Measurements from ENCODE around the gene MAP4K3.

The MAP4K3 gene

GRCh38 chr2:39466311-39466710 lies 29.2 kb upstream of the MAP4K3 start:
- FAIRE-seq (no peak), DNase-seq (ENCODE audit: insufficient read length, low spot score) (no peak)
- no peak for TF ChIP-seq POLR2A (IDR thresholded peaks at IDR 0.05; ENCODE audit: low read depth, low read length)

- no peak for FAIRE-seq
- no peak for DNase-seq (ENCODE audit: insufficient read length, low spot score)
- TF ChIP-seq POLR2A (IDR thresholded peaks at IDR 0.05; ENCODE audit: low read depth, low read length) = no peak
Measured at GRCh38 chr2:39464864-39465263, 27.8 kb upstream of the MAP4K3 start.

DNA sequence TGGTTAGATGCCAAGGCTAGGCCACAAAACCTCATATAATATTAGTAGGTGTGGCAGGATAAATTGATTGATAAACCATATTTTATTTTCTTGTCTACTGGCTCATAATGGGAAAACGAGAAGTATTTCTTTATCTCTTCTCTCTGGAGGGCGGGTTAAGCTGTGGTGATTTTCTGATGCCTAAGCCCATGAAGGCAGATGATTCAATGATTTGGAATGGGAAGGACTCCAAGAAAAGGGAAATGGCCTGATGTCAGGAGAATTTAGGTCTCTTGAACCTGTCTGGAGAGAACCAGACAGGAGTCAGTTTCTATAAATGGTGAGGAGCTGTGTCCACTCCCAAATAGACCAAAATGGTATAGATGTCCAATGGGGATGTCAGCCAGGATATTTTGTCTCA lies 18.7 kb upstream of the MAP4K3 start:
- no peak for TF ChIP-seq POLR2A (IDR thresholded peaks at IDR 0.05; ENCODE audit: low read depth, low read length)
- FAIRE-seq = peak; percentile 83
- no peak for DNase-seq (ENCODE audit: insufficient read length, low spot score)

GRCh38 chr2:39452396-39452795 lies 15.3 kb upstream of the MAP4K3 start:
- peak; percentile 30 for FAIRE-seq
- no peak for DNase-seq (ENCODE audit: insufficient read length, low spot score)

DNA sequence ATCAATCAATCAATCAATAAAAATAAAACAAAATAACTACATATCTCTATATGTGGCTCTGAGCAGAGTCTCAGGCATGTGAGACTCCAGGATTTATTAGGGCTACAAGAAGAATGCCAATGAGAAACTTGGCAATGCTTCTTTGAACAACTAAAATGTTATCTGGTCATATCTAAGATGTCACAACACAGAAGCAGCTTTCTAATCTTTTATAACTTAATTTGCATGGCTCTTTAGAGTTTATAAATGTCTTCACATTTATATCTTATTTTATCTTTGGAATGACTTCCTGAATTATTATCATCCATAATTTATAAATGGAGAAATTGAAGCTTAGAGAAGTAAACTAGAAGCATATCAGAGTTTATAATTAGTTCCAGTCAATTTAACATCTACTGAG lies 14.9 kb upstream of the MAP4K3 start:
- FAIRE-seq (no peak), DNase-seq (ENCODE audit: insufficient read length, low spot score) (no peak)
- TF ChIP-seq POLR2A (IDR thresholded peaks at IDR 0.05; ENCODE audit: low read depth, low read length) = no peak

More at GRCh38 chr2:39452396-39452795, 15.3 kb upstream of the MAP4K3 start:
- no peak for TF ChIP-seq POLR2A (IDR thresholded peaks at IDR 0.05; ENCODE audit: low read depth, low read length)

- DNase-seq (ENCODE audit: insufficient read length, low spot score) (no peak), FAIRE-seq (no peak)
- TF ChIP-seq POLR2A (IDR thresholded peaks at IDR 0.05; ENCODE audit: low read depth, low read length) = no peak
Measured at GRCh38 chr2:39448169-39448502, 11.1 kb upstream of the MAP4K3 start.

GRCh38 chr2:39447266-39448168 lies 10.4 kb upstream of the MAP4K3 start:
- FAIRE-seq (peak; percentile 60), DNase-seq (ENCODE audit: insufficient read length, low spot score) (no peak)
- TF ChIP-seq POLR2A (IDR thresholded peaks at IDR 0.05; ENCODE audit: low read depth, low read length) = no peak

- TF ChIP-seq POLR2A (IDR thresholded peaks at IDR 0.05; ENCODE audit: low read depth, low read length) = no peak
- no peak for DNase-seq (ENCODE audit: insufficient read length, low spot score)
- FAIRE-seq = no peak
Measured at GRCh38 chr2:39445934-39446333, 8.8 kb upstream of the MAP4K3 start.

- TF ChIP-seq POLR2A (IDR thresholded peaks at IDR 0.05; ENCODE audit: low read depth, low read length) = no peak
- FAIRE-seq = no peak
Measured at GRCh38 chr2:39443009-39443408, 5.9 kb upstream of the MAP4K3 start.

DNA sequence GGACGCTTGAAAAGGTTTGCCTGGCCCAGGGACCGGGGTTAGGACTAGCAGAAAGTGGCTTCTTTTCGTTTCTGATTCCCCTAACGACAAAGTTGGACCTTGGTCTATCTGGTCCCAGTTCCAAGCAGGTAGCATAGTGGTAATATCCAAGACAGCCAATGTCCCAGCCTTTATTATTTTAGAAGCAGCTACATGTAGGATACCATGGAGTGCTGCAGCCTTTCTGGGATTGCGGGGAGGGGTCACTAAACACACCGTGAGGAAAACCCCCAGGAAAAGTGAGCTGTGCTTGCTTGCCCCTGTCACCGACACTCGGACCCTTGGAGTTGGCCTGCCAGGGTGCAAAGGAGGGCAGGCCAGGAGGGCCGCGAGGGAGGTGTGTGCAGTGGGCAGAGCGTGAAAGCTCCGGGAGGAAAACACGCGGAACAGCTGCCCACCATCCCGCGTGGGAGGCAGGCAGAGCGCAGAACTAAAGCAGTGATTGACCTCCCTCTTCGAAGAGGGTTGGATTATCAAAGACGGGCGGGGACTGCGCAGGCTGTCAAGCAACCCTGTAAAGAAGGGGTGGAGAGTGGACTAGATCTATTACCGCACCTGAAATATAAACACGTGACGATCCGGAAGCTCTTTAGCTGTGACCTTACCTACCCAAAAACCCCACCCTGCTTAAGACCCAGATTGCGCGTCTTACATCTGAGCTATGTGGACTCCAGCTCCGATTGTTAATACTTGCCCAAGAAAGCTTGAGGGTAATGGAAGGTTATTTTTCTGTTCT lies 624 bp upstream of the MAP4K3 start:
- FAIRE-seq = no peak
- TF ChIP-seq POLR2A (IDR thresholded peaks at IDR 0.05; ENCODE audit: low read depth, low read length) = no peak
- peak; percentile 25 for DNase-seq (ENCODE audit: insufficient read length, low spot score)

More at GRCh38 chr2:39443009-39443408, 5.9 kb upstream of the MAP4K3 start:
- no peak for DNase-seq (ENCODE audit: insufficient read length, low spot score)

GRCh38 chr2:39435741-39436591 lies 1.1 kb downstream of the MAP4K3 start:
- no peak for TF ChIP-seq POLR2A (IDR thresholded peaks at IDR 0.05; ENCODE audit: low read depth, low read length)
- DNase-seq (ENCODE audit: insufficient read length, low spot score) (no peak), FAIRE-seq (peak; percentile 69)

DNA sequence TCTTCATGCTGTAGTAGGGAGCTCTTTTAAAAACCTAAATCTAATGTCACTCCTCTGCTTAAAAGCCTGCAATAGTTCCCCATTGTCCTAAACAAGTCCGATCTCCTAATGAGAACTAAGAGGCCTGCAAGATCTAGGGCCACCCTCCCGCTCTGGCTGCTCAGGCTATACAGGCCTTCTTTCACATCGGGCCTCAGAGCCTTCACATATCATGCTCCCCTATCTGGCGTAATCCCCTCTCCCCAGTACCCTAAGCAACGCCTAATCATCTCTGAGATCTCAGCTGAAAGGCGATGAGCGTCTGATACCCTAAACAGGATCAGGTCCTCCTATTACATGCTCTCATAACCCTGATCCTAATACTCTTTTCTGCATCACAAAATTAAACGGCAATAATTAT lies 1.9 kb downstream of the MAP4K3 start:
- no peak for TF ChIP-seq POLR2A (IDR thresholded peaks at IDR 0.05; ENCODE audit: low read depth, low read length)
- DNase-seq (ENCODE audit: insufficient read length, low spot score) (no peak), FAIRE-seq (no peak)

DNA sequence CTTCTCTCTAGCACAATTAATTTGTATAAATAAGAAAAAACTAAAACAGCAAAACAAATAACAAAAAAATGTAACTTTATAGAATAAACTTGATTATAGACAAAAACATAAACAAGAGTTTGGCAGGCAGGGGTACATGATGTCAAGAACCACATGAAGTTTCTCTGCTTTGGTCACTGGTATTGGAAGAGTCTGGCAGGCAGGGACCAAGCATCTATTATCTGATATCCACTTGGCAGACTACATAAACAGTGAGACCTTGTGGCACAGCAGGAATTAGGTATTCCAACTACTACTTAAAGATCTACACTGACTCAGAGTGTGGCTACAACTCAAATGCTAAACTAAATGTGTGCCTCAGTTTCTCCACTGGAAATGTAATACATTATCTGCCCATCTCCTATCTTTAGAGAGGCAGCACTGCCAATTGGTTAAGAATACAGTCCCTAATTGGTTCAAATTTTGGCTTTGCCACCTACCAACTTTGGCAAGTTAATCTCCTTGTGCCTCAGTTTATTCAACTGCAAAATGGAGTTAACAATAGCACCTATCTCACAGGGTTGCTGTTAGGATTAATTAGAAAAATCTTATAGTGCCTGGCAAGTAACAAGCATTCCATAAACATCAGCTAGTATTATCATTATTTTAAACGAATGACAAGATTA lies 2.7 kb downstream of the MAP4K3 start:
- no peak for TF ChIP-seq POLR2A (IDR thresholded peaks at IDR 0.05; ENCODE audit: low read depth, low read length)
- FAIRE-seq (no peak), DNase-seq (ENCODE audit: insufficient read length, low spot score) (no peak)
